Lower leg skin (tissue), 3 donors: ENCODE results near the gene PRXL2C.

ENCODE experiments used
- CTCF ChIP-seq, 3 donors: fragments of 450-650 bp; IDR thresholded peaks; one replicate each; pipeline ENCODE4 v1.5.1; 2016; ENCODE audit warnings: antibody characterized with exemption in 3 of 3, mild to moderate bottlenecking in 3 of 3, moderate library complexity in 2 of 3
- POLR2A ChIP-seq, 2 donors: fragments of 450-650 bp; IDR thresholded peaks; one replicate each; pipeline ENCODE4 v1.6.1; 2016 to 2017; ENCODE audit warnings: antibody characterized with exemption in 2 of 2, mild to moderate bottlenecking in 1 of 2, moderate library complexity in 1 of 2

- TF ChIP-seq POLR2A (IDR thresholded peaks at IDR 0.05), result no peak
- no peak for TF ChIP-seq CTCF (IDR thresholded peaks at IDR 0.05)
Measured at GRCh38 chr9:96654450-96655197, 493 bp downstream of the PRXL2C start.
